Karpas-422 (cell line): Measurements from ENCODE around the gene ZNF778. TPM values are rescaled to one million over a fixed set of nuclear protein-coding genes. Genes with fewer than 3 reads are reported as not detected.
A peak's percentile ranks its signal among the peaks of the same experiment; 100 is the strongest.

Experiments used
- DNase-seq: peaks from one replicate; pipeline ENCODE4 v3.0.0-alpha.2; 2015
- H2AFZ ChIP-seq: fragments of 200-600 bp; sonication (generic); 2 replicates; pipeline ENCODE4 v1.6.1; 2014; ENCODE audit warnings: antibody characterized with exemption, low read length, mixed read lengths
- H3K27ac ChIP-seq: fragments of 200-600 bp; sonication (generic); 2 replicates; pipeline ENCODE4 v1.5.1; 2014; ENCODE audit warnings: mild to moderate bottlenecking, low read length, moderate library complexity
- H3K27me3 ChIP-seq: fragments of 200-600 bp; sonication (generic); 2 replicates; pipeline ENCODE4 v1.6.1; 2014; ENCODE audit warnings: low read length, mixed read lengths
- H3K36me3 ChIP-seq: fragments of 200-600 bp; sonication (generic); 2 replicates; pipeline ENCODE4 v1.6.1; 2014; ENCODE audit warnings: low read length, mixed read lengths; ENCODE audit not compliant: insufficient read depth
- H3K4me1 ChIP-seq: fragments of 200-600 bp; sonication (generic); 2 replicates; pipeline ENCODE4 v1.6.1; 2014; ENCODE audit warnings: mild to moderate bottlenecking, low read length, mixed read lengths
- H3K4me2 ChIP-seq: fragments of 200-600 bp; sonication (generic); 2 replicates; pipeline ENCODE4 v1.6.1; 2014; ENCODE audit warnings: low read length, low read depth, mild to moderate bottlenecking; ENCODE audit not compliant: poor library complexity, severe bottlenecking
- H3K4me3 ChIP-seq: fragments of 200-600 bp; sonication (generic); 2 replicates; pipeline ENCODE4 v1.5.1; 2014; ENCODE audit warnings: mild to moderate bottlenecking, antibody characterized with exemption, low read length, mixed read lengths
- H3K79me2 ChIP-seq: fragments of 200-600 bp; sonication (generic); 2 replicates; pipeline ENCODE4 v1.6.1; 2014; ENCODE audit warnings: mild to moderate bottlenecking, low read length, mixed read lengths
- H3K9ac ChIP-seq: fragments of 200-600 bp; sonication (generic); 2 replicates; pipeline ENCODE4 v1.6.0; 2014; ENCODE audit warnings: low read length
- H3K9me2 ChIP-seq: fragments of 200-600 bp; sonication (generic), shearing (Covaris generic); replicated peaks from 2 replicates; pipeline ENCODE4 v1.6.0; 2014; ENCODE audit warnings: mild to moderate bottlenecking, low read length, moderate library complexity; ENCODE audit not compliant: insufficient read depth
- H3K9me3 ChIP-seq: fragments of 300-700, 200-600 bp; sonication (generic); 2 replicates; pipeline ENCODE4 v1.6.1; 2014; ENCODE audit warnings: low read length, mixed read lengths
- H4K20me1 ChIP-seq: fragments of 200-600 bp; sonication (generic); 2 replicates; pipeline ENCODE4 v1.6.1; 2014; ENCODE audit warnings: mild to moderate bottlenecking, antibody characterized with exemption, low read length, low read depth; ENCODE audit not compliant: insufficient read depth
- total RNA-seq: library from RNA; depleted of rRNA; stranded (reverse); fragments of >200 nt; shearing (Covaris generic); gene quantifications from 2 replicates; pipeline ENCODE4 v1.2.3, GENCODE V29; 2014; ENCODE audit warnings: low replicate concordance

ZNF778 gene
- total RNA-seq, 1 experiment from 2014 or later, result 2.7 TPM

DNA sequence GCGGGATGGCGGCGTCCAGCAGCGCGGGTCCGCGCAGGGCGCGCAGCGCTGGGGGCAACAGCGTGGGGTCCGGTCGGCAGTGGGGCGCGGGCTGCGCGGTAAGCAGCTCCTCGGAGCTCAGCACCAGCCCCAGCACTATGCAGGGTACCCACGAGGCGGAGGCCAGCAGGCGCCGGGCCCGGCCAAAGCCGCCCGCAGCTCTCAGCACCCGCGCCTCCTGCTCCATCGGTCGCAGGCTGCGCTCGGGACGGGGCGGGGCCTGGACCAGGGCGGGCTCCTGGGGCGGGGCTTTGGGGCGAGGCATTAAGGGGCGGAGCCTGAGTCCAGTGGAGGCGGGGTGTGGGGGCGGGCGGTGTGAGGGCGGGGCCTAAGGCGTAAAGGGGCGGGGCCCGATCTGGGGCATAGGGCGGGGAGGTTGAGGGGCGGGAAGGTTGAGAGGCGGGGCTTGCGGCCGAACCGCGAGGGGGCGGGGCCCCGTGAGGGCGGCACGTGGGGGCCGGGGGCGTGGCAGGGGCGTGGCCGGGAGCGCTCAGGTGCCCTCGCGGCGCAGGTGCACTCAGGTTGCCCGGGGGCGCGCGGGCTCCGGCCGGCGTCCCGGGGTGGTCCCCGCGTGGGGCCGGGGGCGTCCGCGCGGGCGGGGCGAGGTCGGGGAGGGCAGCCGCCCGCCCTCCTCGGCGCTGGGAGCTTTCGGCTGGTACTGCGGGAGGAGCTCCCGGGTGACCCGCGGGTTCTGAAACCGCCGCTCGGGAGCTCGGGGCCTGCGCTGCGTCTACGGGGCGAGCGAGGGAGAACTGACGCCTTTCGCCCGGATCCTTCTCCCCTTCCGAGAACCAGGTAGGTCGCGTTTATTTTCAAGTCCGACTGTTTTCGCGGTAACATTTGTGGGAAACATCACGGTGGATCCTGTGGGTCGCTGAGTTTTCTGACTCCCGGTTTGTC is 15.8 kb upstream of the ZNF778 start:
- Histone ChIP-seq H4K20me1 (no peaks in the 10 kb centered on the region), H2AFZ (no peak overlapping the region), H3K4me1 (no peaks in the 10 kb centered on the region), H3K27me3 (no peaks in the 10 kb centered on the region), H3K27ac (no peak overlapping the region), H3K9me2 (no peaks in the 10 kb centered on the region), H3K4me3 (no peak overlapping the region), H3K9ac (no peak overlapping the region), H3K36me3 (no peaks in the 10 kb centered on the region), H3K4me2 (no peak overlapping the region), H3K79me2 (no peaks in the 10 kb centered on the region), H3K9me3 (no peaks in the 10 kb centered on the region)
- DNase-seq, result peak; percentile 42

DNA sequence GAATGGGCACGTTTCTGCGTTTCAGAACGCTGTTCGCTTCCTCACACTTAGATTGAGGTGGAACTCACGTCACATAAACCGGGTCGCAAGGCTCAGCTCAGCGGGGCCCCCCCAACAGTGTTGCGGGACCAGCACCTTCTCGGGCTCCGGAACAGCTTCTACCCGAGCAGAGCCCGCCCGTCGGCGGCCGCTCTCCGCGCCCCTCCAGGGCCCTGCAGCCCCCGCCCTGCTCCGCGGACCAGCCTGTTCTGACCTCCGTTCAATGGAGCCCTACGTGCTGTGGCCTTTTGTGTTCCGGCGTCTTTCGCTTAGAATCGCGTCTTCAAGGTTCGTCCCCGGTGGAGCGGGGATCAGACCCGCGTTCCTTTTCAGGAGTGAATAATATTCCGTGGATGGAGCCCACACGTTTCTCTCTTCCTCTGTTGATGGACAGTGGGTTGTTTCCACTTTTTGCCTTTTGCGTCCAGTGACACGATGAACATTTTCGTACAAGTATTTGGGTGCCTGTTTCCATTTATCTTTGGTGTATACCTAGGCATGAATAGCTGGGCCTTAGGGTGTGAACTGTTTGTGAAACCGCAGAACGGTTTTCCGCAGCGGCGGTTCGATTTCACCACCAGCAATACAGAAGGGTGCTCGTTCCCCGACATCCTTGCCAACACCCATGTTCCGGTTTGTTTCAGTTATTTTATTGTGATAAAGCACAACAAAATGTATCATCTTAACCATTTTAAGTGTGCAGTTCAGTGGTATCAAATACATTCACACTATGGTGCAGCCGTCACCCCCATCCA is 14.9 kb upstream of the ZNF778 start:
- Histone ChIP-seq H4K20me1 (no peaks in the 10 kb centered on the region), H3K36me3 (no peaks in the 10 kb centered on the region), H3K27me3 (no peaks in the 10 kb centered on the region), H3K9me3 (no peaks in the 10 kb centered on the region), H3K27ac (no peak overlapping the region), H3K9ac (no peak overlapping the region), H3K4me2 (no peak overlapping the region), H3K79me2 (no peaks in the 10 kb centered on the region), H2AFZ (no peak overlapping the region), H3K4me1 (no peaks in the 10 kb centered on the region), H3K4me3 (no peak overlapping the region), H3K9me2 (no peaks in the 10 kb centered on the region)
- no peak for DNase-seq

DNA sequence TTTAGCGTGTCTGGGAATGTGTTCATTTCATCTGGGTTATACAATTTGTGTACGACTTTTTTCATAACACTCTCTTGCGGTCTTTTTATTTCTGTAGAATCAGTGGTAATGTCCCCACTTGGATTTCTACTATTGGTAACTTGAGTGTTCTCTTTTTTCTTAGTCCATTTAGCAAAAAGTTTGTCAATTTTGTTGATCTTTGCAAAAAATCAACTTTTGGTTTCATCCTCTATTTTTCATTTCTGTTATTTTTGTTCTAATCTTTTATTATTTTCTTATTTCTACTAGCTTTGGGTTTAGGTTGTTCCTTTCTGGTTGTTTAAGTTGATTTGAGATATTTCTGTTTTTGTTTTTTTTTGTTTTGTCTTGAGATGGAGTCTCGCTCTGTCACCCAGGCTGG is 9.5 kb upstream of the ZNF778 start:
- no peaks in the 10 kb centered on the region for H3K4me1 ChIP-seq
- no peak overlapping the region for H3K27ac ChIP-seq
- H2AFZ ChIP-seq, result no peak overlapping the region
- no peaks in the 10 kb centered on the region for H3K36me3 ChIP-seq
- no peaks in the 10 kb centered on the region for H3K9me2 ChIP-seq
- no peak overlapping the region for H3K4me2 ChIP-seq
- H3K27me3 ChIP-seq, result no peaks in the 10 kb centered on the region
- no peaks in the 10 kb centered on the region for H3K9me3 ChIP-seq
- H3K4me3 ChIP-seq, result no peak overlapping the region
- H3K79me2 ChIP-seq, result no peaks in the 10 kb centered on the region
- H4K20me1 ChIP-seq, result no peaks in the 10 kb centered on the region
- H3K9ac ChIP-seq, result no peak overlapping the region
- no peak for DNase-seq

DNA sequence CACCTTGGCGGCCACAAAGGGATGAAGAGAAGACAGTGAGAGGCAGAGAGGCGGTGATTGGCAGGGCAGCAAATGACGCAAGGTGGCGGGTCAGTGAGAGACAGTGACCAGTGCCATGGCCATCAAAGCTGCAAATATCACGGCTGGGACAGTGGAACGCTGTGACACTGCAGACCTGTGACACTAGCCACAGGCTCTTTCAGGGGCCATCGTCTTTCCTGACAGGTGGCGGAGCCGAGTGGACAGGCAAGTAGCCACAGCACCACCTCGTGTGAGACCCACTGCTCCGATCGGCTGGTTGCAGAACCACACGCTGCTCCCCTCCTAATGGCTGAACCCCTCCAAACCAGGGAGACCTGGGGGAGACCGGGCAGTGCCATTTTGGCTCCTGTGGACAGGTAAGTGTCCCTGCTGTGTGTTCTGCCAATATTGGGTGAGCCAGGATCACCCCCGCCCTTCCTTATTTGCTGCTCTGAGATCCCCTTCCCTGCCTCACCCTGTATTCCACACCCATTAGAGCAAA is 7.9 kb upstream of the ZNF778 start:
- Histone ChIP-seq H3K27me3 (no peaks in the 10 kb centered on the region), H3K4me1 (no peaks in the 10 kb centered on the region), H2AFZ (no peak overlapping the region), H3K9me2 (no peaks in the 10 kb centered on the region), H3K9ac (no peak overlapping the region), H3K27ac (no peak overlapping the region), H3K79me2 (no peaks in the 10 kb centered on the region), H3K4me3 (no peak overlapping the region), H3K9me3 (no peaks in the 10 kb centered on the region), H4K20me1 (no peaks in the 10 kb centered on the region), H3K4me2 (no peak overlapping the region), H3K36me3 (no peaks in the 10 kb centered on the region)
- no peak for DNase-seq

DNA sequence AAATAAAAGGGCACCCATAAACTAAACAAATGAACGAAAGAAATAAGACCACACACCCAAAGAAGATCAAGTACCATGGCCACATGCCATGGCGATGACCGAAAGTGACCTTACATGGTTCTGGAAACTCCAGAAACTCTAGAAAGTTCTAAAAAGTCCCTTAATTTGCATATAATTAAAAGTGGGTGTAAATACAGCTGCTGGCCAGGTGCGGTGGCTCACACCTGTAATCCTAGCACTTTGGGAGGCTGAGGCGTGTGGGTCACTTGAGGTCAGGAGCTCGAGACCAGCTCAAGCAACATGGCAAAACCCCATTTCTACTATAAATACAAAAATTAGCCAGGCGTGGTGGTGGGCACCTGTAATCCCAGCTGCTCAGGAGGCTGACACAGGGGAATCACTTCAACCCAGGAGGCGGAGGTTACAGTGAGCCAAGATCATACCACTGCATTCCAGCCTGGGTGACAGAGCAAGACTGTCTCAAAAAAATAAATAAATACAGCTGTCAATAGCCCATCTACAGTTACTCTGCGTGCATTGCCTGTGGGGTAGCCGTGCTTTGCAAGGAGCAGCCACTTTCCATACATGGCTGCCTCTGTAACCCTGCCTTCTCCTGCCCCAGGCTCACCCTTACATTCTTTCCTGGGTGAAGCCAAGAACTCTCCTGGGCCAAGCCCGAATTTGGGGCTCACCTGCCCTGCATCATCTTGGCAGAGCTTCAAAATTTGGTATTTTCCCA is 7.2 kb upstream of the ZNF778 start:
- H3K4me3 ChIP-seq, result no peak overlapping the region
- H3K79me2 ChIP-seq, result no peaks in the 10 kb centered on the region
- no peak overlapping the region for H3K4me2 ChIP-seq
- no peak overlapping the region for H3K9ac ChIP-seq
- H3K36me3 ChIP-seq, result no peaks in the 10 kb centered on the region
- H3K27me3 ChIP-seq, result no peaks in the 10 kb centered on the region
- H3K9me2 ChIP-seq, result no peaks in the 10 kb centered on the region
- no peaks in the 10 kb centered on the region for H4K20me1 ChIP-seq
- DNase-seq, result no peak
- H3K9me3 ChIP-seq, result no peaks in the 10 kb centered on the region
- no peaks in the 10 kb centered on the region for H3K4me1 ChIP-seq
- no peak overlapping the region for H3K27ac ChIP-seq
- H2AFZ ChIP-seq, result no peak overlapping the region

DNA sequence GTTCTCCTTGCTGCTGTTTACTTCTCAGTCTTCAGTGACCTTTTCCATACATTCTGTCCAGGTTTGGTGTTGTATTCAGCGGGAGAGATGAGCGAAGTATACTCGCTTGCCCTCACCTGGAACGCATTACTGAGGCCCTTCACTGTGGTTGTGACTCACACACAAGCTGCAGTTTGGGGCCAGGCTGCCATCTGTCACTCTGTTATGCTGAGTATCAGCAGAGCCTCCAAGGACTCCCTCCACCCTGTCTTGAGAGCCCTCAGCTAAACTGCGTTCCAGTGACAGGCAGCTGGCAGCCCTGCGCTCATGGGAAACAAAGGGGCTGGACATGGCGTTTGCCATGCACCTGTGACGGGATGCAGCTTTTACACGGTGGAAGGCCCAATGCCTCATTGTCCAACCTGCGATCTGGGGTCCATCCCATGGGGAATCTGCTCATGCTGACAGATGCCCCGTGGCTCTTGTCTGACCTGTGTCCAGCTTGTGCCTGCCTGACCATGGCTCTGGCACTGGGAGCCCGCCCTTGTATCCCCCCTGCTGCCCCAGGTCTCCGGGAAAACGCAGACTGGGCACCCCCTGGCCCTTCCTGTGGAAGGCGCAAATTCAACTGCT is 6.5 kb upstream of the ZNF778 start:
- no peak for DNase-seq
- H3K9me3 ChIP-seq, result no peaks in the 10 kb centered on the region
- no peaks in the 10 kb centered on the region for H3K79me2 ChIP-seq
- H3K4me3 ChIP-seq, result no peak overlapping the region
- no peak overlapping the region for H3K4me2 ChIP-seq
- H3K9ac ChIP-seq, result no peak overlapping the region
- no peaks in the 10 kb centered on the region for H3K27me3 ChIP-seq
- no peaks in the 10 kb centered on the region for H3K9me2 ChIP-seq
- H3K4me1 ChIP-seq, result no peaks in the 10 kb centered on the region
- H3K36me3 ChIP-seq, result no peaks in the 10 kb centered on the region
- H4K20me1 ChIP-seq, result no peaks in the 10 kb centered on the region
- H2AFZ ChIP-seq, result no peak overlapping the region
- H3K27ac ChIP-seq, result no peak overlapping the region

DNA sequence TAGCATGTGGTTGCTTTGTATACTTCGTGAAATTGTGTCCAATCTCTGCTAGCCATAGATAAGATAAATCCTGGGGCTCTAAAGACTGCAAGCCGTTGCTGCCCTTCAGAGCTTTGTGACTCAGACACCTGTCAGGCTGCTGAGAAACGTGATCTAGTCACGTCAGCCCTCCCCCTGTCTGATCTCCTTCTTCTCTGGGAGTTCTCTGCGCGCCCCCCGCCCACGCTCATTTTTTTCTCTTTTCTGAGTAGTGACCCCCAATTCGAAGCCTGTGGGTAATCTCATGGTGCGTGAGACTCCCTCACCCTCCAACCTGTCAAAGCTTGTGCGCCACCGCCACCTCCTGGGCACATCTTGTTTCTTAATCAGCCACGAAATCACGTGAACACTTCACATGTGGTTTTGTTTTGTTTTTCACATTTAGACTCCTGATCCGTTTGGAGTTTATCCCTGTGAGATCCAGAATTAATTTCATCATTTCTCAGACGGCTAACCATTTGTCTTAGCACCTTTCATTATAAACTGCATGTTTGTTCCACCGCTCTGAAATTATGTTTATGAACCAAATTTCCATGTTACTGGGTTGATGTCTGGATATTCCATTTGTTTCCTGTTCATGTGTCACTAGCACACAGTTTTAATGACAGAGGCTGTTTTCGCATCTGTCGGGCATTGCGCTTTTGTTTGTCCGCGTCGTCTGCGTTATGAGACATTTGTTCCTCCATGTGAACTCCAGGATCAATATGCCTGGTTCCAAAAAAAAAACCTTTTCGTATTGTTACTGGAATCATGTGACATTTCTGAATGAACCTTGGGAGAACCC is 977 bp upstream of the ZNF778 start:
- Histone ChIP-seq H3K4me2 (peak overlapping the region; percentile 96), H3K9me2 (no peaks in the 10 kb centered on the region), H3K9ac (peak overlapping the region; percentile 89), H3K27me3 (no peaks in the 10 kb centered on the region), H3K79me2 (peaks cover 6% of the 10 kb centered on the region), H4K20me1 (no peaks in the 10 kb centered on the region), H2AFZ (no peak overlapping the region), H3K27ac (peak overlapping the region; percentile 55; the same call in 1 of the 2 replicates), H3K4me1 (peaks cover 14% of the 10 kb centered on the region), H3K9me3 (no peaks in the 10 kb centered on the region), H3K4me3 (peak overlapping the region; percentile 89), H3K36me3 (no peaks in the 10 kb centered on the region)
- peak; percentile 91 for DNase-seq
